Erythroblast (primary cell): ENCODE data around the gene USP49.

Experiments used
- DNase-seq, 2 experiments: peaks; one replicate each; lab custom pipeline; 2025; lab: John Stamatoyannopoulos, UW
- GATA1 ChIP-seq: IDR thresholded peaks from 2 replicates; pipeline ENCODE4 v1.6.1; 2011; ENCODE audit warnings: low read depth, mild to moderate bottlenecking, control low read depth, low read length, moderate library complexity
- POLR2A ChIP-seq: IDR thresholded peaks from 2 replicates; pipeline ENCODE4 v1.6.1; 2011; ENCODE audit warnings: mild to moderate bottlenecking, low read length

USP49 gene

DNA sequence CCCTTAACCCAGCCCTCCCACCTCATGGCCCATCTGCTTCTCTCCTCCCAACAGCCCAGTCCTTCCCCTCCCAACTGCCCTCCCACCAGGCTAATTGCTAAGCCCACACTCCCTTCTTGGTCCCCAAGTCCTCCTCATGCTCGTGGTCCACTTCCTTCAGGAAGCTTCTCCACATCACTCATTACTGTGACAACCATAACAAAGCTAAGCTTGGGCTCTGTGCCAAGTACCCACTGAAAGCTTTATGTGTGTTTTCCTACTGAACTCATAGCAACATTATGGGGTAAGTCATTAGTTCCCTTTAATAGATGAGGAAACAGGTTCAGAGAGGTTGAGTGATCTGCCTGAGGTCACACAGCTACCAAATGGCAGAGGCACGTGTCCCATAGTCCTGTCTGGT, 131.7 kb downstream of the USP49 start:
- TF ChIP-seq POLR2A (no peak), GATA1 (no peak)
- no peak for DNase-seq

DNA sequence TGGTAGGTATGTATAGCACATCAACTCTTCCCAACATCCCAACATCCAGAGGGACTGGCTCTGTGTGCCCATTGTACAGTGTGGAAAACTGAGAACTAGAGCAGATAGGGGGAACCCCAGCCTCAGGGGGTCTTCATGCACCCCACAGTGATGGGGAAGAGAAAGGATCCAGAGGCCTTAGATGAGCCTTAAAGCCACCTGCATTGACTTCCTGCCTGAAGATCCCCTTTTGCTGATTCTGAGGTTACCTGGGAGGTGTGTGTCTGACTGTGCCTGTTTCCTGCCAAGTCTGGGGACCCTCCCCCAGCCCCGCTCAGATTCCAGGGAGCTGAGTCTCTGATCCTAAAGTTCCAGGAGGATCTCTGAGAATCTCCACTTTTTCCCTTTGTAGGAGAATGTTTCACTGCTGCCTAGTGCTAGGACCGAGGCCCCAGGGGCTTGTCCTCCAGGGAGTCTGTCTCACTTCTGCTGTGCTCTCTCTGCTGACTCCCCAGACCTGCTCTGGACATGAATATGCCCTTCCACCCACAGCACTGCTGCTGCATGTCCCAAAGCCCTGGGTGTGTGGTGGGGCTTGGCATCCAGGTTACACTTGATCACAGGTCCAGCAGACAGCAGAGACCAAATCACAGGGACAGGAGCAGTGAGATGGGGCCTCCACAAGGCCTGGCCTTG, 135.1 kb downstream of the USP49 start:
- TF ChIP-seq GATA1 (no peak), POLR2A (no peak)
- DNase-seq = no peak

DNA sequence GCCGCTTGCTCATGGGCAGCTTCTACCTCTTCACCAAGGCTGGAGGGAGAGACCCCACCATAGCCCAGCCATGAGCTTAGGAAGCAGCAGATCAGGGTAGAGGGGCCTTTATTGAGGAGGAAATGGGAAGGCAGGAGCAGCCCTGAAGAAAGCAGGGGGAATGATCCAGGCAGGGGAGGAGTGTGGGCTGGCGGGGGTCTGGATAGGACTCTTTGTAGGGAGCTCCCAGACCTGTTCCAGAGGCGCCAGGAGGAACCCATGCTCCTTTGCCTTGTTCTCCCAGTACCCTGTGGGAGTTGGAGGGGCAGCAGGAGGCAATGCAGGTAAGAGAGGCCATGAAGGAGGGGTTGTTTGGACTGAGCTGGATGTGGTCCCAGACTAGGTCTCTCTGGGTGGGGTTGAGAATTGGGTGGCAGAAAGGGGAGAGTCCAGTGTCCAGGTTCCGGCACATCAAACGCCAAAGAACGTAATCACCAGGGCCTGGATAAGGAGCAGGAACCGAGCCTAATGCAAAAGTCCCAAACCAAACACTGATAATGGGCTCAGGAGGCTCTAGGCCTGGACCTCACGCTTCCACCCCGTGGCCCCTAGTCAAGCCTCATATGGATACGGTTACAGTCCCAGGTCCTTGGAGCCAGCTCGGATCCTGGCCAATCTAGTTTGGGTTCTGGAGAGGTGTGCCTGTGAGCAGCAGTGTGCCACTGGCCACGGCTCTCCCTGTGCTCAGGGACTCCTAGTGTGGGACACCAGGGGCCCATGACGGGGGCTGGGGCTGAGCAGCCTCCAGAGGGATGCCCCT, 135.9 kb downstream of the USP49 start:
- TF ChIP-seq POLR2A = no peak
- TF ChIP-seq GATA1 = no peak
- DNase-seq = no peak

DNA sequence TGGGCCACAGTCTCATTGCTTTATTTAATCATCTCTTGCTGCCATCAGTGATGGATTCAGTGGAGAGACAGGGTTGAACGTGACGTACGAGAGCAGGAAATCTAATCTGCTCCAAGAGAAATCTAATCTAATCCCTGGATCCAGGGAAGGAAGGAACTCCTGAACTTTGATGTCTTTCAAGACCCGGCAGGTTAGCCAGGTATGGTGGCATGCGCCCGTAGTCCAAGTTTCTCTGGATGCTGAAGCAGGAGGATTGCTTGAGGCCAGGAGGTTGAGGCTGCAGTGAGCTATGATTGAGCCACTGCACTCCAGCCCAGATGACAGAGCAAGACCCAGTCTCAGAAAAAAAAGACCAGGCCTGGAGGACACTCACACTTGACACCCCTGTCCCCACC, 136.5 kb downstream of the USP49 start:
- no peak for DNase-seq
- TF ChIP-seq POLR2A (no peak), GATA1 (no peak)

DNA sequence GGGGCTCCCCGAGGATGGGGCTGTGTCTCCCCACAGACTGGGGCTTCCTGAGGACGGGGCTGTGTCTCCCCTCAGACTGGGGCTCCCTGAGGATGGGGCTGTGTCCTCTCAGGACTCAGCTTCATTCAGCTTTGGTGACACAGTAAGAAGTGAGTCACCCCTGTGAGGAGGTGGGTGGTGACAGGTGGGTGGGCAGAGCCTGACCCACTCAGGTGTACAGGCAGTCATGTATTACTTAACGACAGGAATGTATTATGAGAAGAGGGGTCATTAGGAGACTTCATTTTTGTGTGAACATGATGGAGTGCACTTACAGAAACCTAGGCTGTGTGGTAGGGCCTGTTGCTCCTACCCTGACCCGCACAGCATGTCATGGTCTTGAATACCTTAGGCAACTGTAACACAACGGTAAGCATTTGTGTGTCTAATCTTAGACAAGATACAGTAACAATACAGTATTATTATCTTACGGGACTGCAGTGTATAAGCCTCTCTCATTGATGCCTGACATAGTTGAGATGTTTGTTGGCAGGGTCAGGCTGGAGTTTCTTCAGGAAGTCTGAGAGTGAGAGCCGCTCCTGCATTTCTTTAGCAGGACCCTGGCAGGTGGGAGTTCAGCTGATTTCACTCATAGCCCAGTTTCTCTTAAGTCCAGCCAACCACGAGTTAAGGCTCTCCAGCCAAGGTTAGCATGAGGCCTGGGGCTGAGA, 137.1 kb downstream of the USP49 start:
- no peak for DNase-seq
- TF ChIP-seq GATA1 = no peak
- no peak for TF ChIP-seq POLR2A

DNA sequence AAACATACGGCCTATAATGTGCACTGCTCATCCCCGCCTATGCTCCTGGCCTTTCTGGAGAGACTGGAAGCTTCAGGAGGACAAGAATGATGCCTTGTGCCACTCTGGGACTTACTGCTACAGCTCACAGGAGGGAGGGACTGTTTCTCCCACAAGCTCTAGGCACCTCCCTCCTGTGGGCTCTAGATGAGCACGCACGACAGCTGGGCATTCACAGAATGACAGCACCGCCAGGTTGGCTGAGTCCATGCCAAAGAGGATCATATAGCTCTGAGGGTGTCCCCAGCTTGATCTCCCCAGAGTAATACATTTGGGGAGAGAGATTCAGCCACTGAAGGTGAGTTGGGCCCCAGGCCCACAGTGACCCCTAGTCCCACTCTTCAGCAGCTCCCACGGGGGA, 137.9 kb downstream of the USP49 start:
- TF ChIP-seq POLR2A (no peak), GATA1 (no peak)
- DNase-seq = no peak

DNA sequence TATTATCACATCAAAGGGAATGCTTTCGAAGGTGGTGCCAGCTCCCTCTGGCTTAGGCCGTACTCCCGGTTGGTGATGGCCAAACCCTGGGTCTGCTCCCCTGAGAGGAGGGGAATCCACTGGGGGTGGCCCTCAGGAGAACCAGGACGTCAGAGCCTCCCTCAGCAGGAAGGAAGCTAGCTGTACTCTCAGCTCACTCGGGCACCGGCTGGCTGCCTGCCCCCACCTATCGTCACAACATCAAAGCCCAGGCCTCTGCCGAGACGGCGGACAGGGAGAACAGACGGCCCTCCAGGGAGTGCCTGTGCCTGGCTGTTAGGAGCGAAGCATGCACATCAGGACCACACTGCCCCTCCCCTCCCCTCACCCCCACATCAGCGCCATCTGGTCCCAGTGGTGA, 138.8 kb downstream of the USP49 start:
- DNase-seq = no peak
- TF ChIP-seq GATA1 = no peak
- TF ChIP-seq POLR2A = no peak

DNA sequence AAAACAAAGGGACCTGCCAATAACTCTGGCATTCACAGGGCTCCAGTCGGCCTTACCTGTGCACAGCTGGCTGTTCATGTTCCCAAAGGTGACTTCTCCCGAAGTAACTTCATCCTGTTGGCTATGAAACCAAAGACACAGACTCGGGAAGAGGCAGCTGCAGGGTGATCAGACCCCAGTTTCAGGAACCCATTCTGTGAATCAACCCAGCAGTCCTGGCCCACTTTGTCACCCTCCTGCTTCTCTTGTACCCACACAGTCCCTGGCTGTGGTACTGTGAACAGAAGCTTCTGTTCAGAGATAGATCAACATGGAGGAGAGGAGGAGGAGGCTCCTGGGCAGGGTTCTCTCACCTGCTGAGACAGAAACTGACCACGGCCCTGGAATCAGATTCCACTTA, 139.3 kb downstream of the USP49 start:
- no peak for DNase-seq
- TF ChIP-seq GATA1 (no peak), POLR2A (no peak)

DNA sequence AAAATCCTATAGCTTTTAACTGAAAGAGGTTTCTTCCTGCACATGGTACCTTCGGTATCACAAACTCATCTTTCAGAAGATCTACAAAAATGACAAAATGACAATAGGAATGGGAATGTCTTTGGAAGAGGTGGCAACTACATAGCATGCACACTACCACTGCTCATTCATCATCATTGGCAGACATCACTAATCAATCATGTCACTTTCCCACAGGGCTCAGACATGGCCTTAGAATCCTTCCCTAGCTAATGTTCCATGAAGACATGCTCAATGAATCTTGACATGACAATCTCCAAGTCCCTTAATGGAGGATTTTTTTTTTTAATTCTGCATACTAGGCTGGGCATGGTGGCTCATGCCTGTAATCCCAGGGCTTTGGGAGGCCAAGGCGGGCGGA, 144.8 kb downstream of the USP49 start:
- no peak for TF ChIP-seq POLR2A
- no peak for TF ChIP-seq GATA1

DNA sequence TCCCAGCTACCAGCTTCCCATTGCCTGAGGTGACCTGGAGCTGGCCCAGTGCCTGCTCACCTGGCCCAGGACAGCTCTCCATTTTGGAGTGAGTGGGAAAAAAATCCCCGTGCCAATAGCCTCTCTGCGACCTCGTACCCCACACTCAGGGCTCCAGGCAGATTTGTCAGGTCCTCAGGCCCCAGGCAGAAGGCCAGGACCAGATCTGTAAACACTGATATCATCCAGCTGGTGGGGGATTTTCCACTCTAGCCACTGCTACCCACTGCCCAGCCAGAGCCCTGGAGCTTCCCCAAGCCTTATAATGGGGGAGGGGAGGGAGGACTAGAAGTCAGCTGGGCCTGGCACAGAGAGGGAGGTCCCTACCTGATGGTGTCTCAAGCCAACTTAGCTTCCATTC, 146.6 kb downstream of the USP49 start:
- TF ChIP-seq GATA1 (no peak), POLR2A (no peak)
- no peak for DNase-seq

More for the DNA sequence above, 144.8 kb downstream of the USP49 start:
- no peak for DNase-seq

DNA sequence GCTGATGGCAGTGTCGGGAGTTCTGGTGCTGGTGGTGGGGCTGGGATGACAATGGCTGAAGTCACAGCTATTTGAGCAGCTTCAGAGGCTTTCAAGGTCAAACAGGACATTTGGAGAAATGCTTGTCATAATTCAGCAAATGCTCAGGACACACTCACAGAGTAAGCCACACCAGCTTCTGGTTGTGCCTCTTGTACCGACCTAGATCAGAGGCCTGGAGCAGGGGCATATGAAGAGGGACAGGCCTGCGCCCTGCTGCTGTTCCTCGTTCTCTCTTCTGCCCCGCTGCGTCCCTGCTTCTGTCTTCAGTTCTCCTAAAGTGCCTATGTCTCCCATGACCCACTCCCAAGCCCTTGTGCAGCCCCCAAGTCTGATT, 147.1 kb downstream of the USP49 start:
- TF ChIP-seq GATA1 (no peak), POLR2A (no peak)
- DNase-seq = no peak

DNA sequence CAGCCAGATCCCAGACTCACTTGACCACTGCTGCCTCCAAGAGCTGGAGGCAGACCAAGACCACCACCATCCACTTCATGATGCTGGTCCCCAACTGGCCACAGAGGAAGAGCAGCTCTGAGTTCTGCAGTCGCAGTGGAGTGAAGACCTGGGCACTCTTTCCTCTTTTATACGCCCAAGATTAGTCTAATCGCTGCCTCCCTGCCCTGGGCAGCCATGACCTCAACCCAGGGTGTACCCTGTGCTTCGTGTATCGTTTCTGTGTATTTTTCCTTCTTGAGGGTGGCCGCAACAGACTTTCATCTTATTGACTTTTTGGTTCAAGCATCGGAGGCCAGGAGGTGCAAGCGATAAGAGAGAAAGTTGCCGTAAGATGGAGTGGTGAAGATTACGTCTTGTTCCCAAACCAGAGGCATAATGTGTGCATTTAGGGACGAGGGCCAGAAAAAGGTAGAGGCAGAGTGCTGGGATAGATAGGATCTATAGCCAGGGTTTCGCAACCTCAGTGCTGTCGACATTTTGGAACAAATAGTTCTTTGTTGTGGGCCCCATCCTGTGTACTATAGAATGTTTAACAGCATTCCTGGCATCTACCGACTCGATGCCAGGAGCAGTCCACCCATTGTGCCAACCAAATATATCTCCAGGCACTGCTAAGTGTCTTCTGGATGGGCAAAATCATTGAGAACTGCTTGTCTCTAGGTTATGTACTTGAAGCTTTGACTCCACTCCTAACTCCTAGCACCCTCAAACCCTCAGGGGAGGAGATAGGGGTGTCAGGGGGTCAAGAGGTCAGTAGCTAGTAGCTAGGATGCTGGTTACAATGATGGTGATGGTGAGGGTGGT, 147.7 kb downstream of the USP49 start, which contains the start of gene PGC:
TSS of gene PGC (minus strand) at position 142 of the 846 bp plus-strand sequence. CDS start at position 79, 63 bp downstream.
- TF ChIP-seq POLR2A = no peak
- TF ChIP-seq GATA1 = no peak
- DNase-seq = no peak

DNA sequence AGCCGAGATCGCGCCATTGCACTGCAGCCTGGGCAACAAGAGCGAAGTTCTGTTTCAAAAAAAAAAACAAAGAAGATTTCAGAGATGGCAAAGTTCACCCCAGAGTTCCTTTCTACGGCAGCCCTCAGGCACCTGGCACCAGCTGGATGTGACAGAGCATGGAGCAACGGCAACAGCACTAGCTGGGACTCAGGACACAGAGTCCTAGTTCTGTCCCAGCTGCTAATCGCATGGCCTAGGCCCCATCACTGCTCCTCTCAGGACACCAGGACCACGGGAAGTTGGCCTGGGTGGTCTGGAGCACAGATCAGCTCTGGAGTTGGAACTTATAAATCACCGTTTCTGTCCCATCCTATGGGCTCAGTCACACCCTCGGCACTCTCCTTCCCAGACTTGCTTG, 149.1 kb downstream of the USP49 start:
- TF ChIP-seq GATA1 (no peak), POLR2A (no peak)
- DNase-seq = no peak

DNA sequence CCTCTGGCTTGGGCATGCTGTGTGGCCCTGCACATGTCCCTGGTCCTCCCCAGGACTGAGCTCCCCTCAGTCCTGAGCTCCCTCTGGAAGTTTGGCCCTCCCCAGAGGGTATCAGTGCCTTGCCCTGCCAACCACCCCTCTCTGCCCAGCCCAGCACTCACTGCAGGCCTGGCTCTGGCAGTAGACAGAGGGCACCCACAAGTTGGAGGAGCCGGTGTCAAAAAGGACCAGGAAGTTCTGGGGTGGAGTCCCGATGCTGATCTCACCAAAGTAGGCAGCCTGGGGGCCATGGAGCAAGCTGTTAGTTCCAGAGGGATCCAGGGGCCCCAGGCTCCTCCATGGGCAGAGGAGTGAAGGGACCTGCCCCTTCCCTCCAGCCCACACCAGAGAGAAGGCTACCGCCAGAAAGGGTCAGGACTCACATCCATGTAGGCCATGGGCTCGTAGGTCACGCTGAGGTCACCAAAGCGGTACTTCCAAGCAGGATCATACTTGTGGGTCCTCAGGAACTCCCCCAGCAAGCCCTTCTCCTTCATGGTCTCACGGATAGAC, 150.9 kb downstream of the USP49 start:
- DNase-seq = no peak

More for the DNA sequence above, 150.9 kb downstream of the USP49 start:
- TF ChIP-seq POLR2A (no peak), GATA1 (no peak)
